Measurements from ENCODE around the gene ANKRD45. TPM values are rescaled to one million over a fixed set of nuclear protein-coding genes. Genes with fewer than 3 reads are reported as not detected.
A peak's percentile ranks its signal among the peaks of the same experiment; 100 is the strongest.
"Not testable (repeated sequence)": the region's sequence is repeated elsewhere in the genome, so short reads cannot be mapped to it uniquely, and the experiment has no call there.

The ANKRD45 gene, protein sequence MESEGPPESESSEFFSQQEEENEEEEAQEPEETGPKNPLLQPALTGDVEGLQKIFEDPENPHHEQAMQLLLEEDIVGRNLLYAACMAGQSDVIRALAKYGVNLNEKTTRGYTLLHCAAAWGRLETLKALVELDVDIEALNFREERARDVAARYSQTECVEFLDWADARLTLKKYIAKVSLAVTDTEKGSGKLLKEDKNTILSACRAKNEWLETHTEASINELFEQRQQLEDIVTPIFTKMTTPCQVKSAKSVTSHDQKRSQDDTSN
- not detected for polyA plus RNA-seq

DNA sequence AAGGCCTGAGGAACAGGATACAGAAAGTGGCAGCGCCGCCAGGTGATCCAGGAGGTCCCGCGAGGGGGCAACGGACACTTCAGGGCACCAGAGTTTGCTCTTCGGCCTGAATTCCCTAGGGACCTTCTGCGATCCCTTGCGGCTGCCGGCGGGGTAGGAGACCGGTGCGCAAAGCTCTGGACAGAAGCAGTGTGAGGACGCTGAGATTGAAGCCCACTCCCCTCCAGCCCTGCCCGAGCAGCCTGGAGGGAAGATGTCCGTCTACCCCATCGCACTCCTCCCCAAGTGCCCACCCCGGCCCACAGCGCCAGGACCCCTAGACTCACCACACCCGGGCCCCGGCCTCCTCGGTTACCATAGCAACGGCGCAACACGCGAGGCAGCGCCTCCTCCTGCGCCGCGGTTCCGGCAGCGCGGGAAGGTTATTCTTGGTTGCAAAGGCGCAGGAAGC lies at the start of gene ANKRD45:
ANKRD45 (minus strand) TSS at position 361 of the 451 bp plus-strand sequence. CDS start 10,433 bp downstream, outside the sequence.
- peak in 1 of 3 donors; percentile 6 for DNase-seq
- H3K4me1 Mint-ChIP-seq = peaks cover 9 to 12% of the 10 kb centered on the region in 2 donors
- peaks cover 8 to 20% (median 14%) of the 10 kb centered on the region in 3 donors for H3K27me3 Mint-ChIP-seq (ENCODE audit: low read depth in 3 of 3)
- peaks cover 0 to 4% (median 3%) of the 10 kb centered on the region in 3 donors for H3K36me3 Mint-ChIP-seq
- H3K9me3 Mint-ChIP-seq = peaks cover 0 to 2% (median 0%) of the 10 kb centered on the region in 6 donors
- H3K4me3 Mint-ChIP-seq = peak within 1 kb of the TSS in 1 of 5 donors; percentile 38
- H3K27ac Mint-ChIP-seq = no peak within 1 kb of the TSS

DNA sequence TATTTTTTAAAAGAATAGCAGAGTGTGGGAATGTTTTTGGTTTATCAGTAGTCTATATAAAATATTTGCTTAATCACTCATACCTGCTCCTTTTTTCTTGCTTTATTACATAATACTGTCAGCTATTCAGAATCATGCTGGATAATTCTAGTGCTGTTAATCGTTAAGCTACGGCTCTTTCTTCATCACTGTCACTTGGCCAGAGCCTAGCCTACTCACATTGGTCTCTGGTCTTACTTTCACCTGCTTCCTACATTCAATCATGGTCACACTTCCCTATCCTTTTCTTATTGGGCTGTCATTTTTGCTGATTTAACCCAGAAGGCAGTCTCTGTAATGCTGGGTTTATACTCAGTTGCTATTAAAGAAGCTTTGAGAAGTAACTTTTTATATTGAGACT lies 47.6 kb upstream of the ANKRD45 start:
- DNase-seq = no peak
- H3K27ac Mint-ChIP-seq = peak overlapping the region in 3 of 6 donors; percentile 47 to 55 (median 52)
- peak overlapping the region in 4 of 5 donors; percentile 4 to 76 (median 18) for H3K4me3 Mint-ChIP-seq

DNA sequence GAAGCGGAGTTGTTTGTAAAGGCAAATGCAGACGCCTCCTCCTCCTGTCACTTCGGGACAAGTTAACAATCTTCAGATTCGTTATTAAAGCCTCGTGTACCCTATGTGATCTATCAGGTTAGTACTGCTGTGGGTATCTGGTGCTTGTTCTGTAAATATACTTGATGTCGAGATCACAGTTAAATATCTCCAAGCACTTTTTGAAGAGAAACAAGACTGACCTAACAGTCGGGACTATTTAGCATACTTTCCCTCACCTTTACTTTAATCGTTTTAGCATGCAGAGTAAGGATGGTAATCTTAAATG lies 45.8 kb upstream of the ANKRD45 start:
- peaks cover 4 to 11% (median 7%) of the 10 kb centered on the region in 3 donors for H3K27me3 Mint-ChIP-seq (ENCODE audit: low read depth in 3 of 3)
- H3K9me3 Mint-ChIP-seq = no peaks in the 10 kb centered on the region
- peak overlapping the region; percentile 92 to 100 (median 95) for H3K4me3 Mint-ChIP-seq
- H3K27ac Mint-ChIP-seq = peak overlapping the region; percentile 91 to 98 (median 96)
- H3K4me1 Mint-ChIP-seq = peaks cover 28 to 46% of the 10 kb centered on the region in 2 donors
- DNase-seq = no peak
- H3K36me3 Mint-ChIP-seq = peaks cover 0 to 6% (median 2%) of the 10 kb centered on the region in 3 donors

More for the DNA sequence above, 47.6 kb upstream of the ANKRD45 start:
- Mint-ChIP-seq H3K4me1 (peaks cover 34 to 60% of the 10 kb centered on the region in 2 donors), H3K9me3 (no peaks in the 10 kb centered on the region), H3K27me3 (ENCODE audit: low read depth in 3 of 3) (peaks cover 0 to 4% (median 3%) of the 10 kb centered on the region in 3 donors), H3K36me3 (peaks cover 0 to 14% (median 5%) of the 10 kb centered on the region in 3 donors)

DNA sequence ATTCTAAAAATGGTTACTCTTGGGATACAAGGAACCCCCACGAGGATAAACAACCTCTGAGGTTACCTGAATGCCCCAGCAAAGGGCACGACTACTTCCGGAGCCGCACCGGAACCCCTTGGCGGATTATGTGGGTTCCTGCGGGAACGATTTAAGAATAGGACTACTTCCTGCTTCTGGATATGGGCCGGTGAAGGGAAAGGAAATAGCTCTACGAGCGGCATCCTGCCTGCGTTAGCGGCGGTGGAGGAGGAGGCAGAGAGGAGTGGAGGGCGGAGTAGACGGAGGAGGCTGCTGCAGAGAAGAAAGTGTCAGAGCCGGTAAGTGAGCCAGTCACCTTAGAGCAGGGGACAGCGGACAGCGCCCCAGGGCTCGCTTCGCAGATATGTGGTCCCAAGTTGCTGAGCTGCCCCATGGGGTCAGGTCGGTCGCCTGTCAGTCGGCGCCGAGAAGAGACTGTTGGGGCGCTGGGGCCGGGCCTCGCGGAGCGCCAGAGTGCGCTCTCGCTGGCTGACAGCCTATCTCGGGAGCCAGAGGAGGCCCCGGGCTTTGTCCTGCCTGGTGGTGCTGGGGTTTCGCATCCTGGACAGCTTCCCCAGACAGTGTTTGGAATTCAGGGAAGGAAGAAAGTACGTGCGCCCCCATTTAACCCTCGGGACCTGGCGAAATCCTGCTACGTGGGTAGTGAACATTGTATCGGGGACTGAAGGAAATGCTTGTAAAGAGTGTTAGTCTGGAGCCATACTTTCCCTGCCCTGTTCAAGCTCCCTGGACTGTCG lies 45.3 kb upstream of the ANKRD45 start, which contains the start of gene KLHL20:
KLHL20 (plus strand) TSS at position 223 of the 779 bp plus-strand sequence. CDS start 1,063 bp downstream, outside the sequence.
- peak within 1 kb of the TSS; percentile 92 to 100 (median 95) for H3K4me3 Mint-ChIP-seq
- H3K27me3 Mint-ChIP-seq (ENCODE audit: low read depth in 3 of 3) = peaks cover 6 to 13% (median 9%) of the 10 kb centered on the region in 3 donors
- H3K4me1 Mint-ChIP-seq = peaks cover 24 to 41% of the 10 kb centered on the region in 2 donors
- H3K27ac Mint-ChIP-seq = peak within 1 kb of the TSS; percentile 91 to 98 (median 96)
- H3K9me3 Mint-ChIP-seq = no peaks in the 10 kb centered on the region
- H3K36me3 Mint-ChIP-seq = peaks cover 0 to 4% (median 0%) of the 10 kb centered on the region in 3 donors
- DNase-seq = peak; percentile 85 to 91 (median 89)

DNA sequence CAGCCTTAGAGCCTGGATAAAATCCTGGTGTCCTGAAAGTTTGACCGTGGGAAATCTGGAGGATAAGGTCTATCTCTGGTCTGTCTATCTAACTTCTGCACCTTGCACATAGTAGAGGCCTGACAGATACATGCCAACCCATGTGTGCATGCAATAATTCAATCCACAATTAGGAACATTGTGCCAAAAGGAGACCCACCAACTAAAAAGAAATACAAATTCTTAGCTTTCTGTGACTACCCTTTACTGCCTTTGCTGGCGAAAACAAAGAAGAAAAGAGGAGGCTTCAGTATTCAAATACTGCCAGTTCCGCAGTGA lies 44.7 kb upstream of the ANKRD45 start:
- no peak for DNase-seq
- Mint-ChIP-seq H3K4me1 (peaks cover 24 to 37% of the 10 kb centered on the region in 2 donors), H3K27me3 (ENCODE audit: low read depth in 3 of 3) (peaks cover 7 to 17% (median 11%) of the 10 kb centered on the region in 3 donors), H3K4me3 (peak overlapping the region; percentile 92 to 100 (median 95)), H3K36me3 (peaks cover 0 to 4% (median 0%) of the 10 kb centered on the region in 3 donors), H3K9me3 (no peaks in the 10 kb centered on the region), H3K27ac (peak overlapping the region; percentile 91 to 98 (median 96))

DNA sequence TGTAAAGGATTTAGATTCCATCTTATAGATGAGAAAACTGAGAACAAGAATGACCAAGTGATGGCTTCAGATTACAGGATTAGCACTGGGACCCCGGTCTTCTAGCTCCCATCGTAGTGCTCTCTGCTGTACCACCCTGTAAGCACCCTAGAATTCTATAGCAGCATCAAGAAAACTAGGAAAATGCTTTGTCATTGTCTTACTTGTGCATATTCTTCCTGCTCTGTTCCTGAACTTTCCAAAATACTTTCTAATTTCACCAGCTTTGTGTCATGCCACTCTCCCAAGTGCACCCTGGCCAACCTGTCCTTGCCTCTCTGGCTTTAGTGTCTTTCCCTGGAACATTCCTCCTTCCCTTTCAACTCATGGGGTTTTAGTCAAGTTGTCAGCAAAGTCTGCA lies 39.1 kb upstream of the ANKRD45 start:
- no peak for DNase-seq
- Mint-ChIP-seq H3K4me1 (no peaks in the 10 kb centered on the region), H3K27me3 (ENCODE audit: low read depth in 3 of 3) (peaks cover 10 to 18% (median 18%) of the 10 kb centered on the region in 3 donors), H3K9me3 (no peaks in the 10 kb centered on the region), H3K4me3 (no peak overlapping the region), H3K27ac (no peak overlapping the region), H3K36me3 (no peaks in the 10 kb centered on the region)

DNA sequence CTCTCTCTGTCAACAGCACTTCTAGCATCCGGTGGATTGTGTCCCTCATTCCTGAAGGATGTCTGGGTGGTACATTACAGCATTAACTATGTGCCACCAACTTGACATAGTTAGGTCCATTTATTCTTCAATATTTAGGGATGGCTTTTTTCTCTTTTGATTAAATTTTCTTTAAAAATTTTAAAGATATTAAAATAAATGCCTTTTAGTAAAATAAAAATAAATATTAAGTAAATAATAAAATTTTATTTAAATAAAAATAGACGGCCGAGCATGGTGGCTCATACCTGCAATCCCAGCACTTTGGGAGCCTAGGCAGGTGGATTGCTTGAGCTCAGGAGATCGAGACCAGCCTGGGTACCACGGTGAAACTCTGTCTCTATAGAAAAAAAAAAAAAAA lies 35.5 kb upstream of the ANKRD45 start:
- no peaks in the 10 kb centered on the region for H3K4me1 Mint-ChIP-seq
- peaks cover 0 to 2% (median 0%) of the 10 kb centered on the region in 6 donors for H3K9me3 Mint-ChIP-seq
- H3K27me3 Mint-ChIP-seq (ENCODE audit: low read depth in 3 of 3) = peaks cover 7 to 13% (median 11%) of the 10 kb centered on the region in 3 donors
- no peak overlapping the region for H3K4me3 Mint-ChIP-seq
- H3K36me3 Mint-ChIP-seq = no peaks in the 10 kb centered on the region
- H3K27ac Mint-ChIP-seq = no peak overlapping the region
- DNase-seq = no peak

DNA sequence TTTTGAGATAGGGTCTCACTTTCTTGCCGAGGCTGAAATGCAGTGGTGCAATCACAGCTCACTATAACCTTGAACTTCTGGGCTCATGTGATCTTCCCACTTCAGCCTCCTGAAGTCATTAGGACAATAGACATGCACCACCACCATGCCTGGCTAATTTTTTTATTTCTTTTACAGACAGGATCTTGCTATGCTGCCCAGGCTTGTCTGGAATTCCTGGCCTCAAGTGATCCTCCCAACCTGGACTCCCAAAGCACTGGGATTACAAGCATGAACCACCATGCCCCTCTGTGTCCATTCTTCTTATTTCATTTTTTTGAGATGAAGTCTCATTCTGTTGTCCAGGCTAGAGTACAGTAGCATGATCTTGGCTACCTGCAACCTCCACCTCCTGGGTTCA lies 33.1 kb upstream of the ANKRD45 start:
- no peaks in the 10 kb centered on the region for H3K36me3 Mint-ChIP-seq
- H3K4me1 Mint-ChIP-seq = no peaks in the 10 kb centered on the region
- no peak overlapping the region for H3K4me3 Mint-ChIP-seq
- H3K27me3 Mint-ChIP-seq (ENCODE audit: low read depth in 3 of 3) = peaks cover 0 to 9% (median 6%) of the 10 kb centered on the region in 3 donors
- H3K9me3 Mint-ChIP-seq = peaks cover 0 to 2% (median 0%) of the 10 kb centered on the region in 6 donors
- no peak for DNase-seq
- H3K27ac Mint-ChIP-seq = no peak overlapping the region

DNA sequence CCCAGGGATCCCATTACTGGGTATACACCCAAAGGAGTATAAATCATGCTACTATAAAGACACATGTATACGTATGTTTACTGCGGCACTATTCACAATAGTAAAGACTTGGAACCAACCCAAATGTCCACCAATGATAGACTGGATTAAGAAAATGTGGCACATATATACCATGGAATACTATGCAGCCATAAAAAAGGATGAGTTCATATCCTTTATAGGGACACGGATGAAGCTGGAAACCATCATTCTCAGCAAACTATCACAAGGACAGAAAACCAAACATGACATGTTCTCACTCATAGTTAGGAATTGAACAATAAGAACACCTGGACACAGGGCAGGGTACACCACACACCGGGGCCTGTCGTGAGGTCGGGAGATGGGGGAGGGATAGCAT lies 31.6 kb upstream of the ANKRD45 start:
- H3K36me3 Mint-ChIP-seq, H3K27ac Mint-ChIP-seq, H3K4me1 Mint-ChIP-seq, DNase-seq, H3K9me3 Mint-ChIP-seq, H3K4me3 Mint-ChIP-seq: not testable (repeated sequence)
- H3K27me3 Mint-ChIP-seq (ENCODE audit: low read depth in 3 of 3) = peaks cover 0 to 17% (median 5%) of the 10 kb centered on the region in 3 donors

DNA sequence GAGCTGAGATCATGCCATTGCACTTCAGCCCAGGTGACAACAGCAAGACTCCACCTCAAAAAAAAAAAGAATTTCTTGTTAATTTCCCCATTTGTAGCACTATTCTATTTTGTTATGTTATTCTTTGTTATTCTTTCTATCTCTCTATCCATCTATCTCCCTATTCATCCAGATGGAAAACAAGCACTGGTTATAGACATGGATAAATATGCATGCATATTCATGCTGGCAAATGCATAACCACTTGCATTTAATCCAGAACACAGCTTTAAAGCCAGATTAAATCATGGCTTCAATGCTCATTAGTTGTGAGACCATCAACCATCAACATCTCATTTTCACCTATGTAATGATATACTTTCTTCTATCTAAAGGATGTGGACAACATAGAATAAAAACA lies 23.6 kb upstream of the ANKRD45 start:
- Mint-ChIP-seq H3K9me3 (peaks cover 0 to 5% (median 0%) of the 10 kb centered on the region in 6 donors), H3K36me3 (peaks cover 0 to 3% (median 0%) of the 10 kb centered on the region in 3 donors), H3K27ac (no peak overlapping the region), H3K27me3 (ENCODE audit: low read depth in 3 of 3) (peaks cover 2 to 19% (median 6%) of the 10 kb centered on the region in 3 donors), H3K4me3 (no peak overlapping the region), H3K4me1 (peaks cover 0 to 2% of the 10 kb centered on the region in 2 donors)
- DNase-seq = no peak

DNA sequence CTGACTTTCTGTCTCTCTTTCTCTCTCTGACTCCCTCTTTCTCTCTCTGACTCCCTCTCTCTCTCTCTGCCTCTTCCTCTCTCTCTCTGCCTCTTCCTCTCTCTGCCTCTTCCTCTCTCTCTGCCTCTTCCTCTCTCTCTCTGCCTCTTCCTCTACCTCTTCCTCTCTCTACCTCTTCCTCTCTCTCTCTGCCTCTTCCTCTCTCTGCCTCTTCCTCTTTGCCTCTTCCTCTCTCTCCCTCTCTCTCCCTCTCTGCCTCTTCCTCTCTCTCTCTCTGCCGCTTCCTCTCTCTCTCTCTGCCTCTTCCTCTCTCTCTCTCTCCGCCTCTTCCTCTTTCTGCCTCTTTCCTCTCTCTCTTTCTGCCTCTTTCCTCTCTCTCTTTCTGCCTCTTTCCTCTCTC lies 18.6 kb upstream of the ANKRD45 start:
- H3K9me3 Mint-ChIP-seq = peaks cover 0 to 2% (median 0%) of the 10 kb centered on the region in 6 donors
- H3K27me3 Mint-ChIP-seq (ENCODE audit: low read depth in 3 of 3) = peaks cover 0 to 10% (median 7%) of the 10 kb centered on the region in 3 donors
- peak overlapping the region in 2 of 6 donors; percentile 21 to 74 for H3K27ac Mint-ChIP-seq
- H3K4me3 Mint-ChIP-seq = no peak overlapping the region
- H3K4me1 Mint-ChIP-seq = peaks cover 0 to 2% of the 10 kb centered on the region in 2 donors
- DNase-seq = no peak
- H3K36me3 Mint-ChIP-seq = no peaks in the 10 kb centered on the region

DNA sequence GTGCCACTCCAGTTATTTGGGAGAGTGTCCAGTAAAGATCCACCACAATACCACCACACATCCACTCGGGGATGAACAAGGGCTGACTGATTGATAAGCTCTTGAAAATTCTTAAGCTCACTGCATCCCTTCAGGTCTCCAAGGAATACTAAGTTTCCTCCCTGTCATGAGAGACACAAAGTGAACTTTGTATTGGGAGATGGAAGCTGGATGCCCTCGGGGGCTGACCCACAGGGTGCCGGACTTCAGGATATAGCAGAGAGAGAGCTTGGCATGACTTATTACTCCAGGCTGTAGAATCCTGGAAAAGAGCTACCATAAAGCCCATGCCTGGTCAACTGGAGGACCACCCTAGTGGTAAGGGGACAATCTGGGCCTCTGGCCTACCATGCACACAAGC lies 15.5 kb upstream of the ANKRD45 start:
- H3K36me3 Mint-ChIP-seq, H3K4me3 Mint-ChIP-seq, H3K4me1 Mint-ChIP-seq, H3K9me3 Mint-ChIP-seq, H3K27ac Mint-ChIP-seq, DNase-seq: not testable (repeated sequence)
- peaks cover 2 to 11% (median 6%) of the 10 kb centered on the region in 3 donors for H3K27me3 Mint-ChIP-seq (ENCODE audit: low read depth in 3 of 3)

DNA sequence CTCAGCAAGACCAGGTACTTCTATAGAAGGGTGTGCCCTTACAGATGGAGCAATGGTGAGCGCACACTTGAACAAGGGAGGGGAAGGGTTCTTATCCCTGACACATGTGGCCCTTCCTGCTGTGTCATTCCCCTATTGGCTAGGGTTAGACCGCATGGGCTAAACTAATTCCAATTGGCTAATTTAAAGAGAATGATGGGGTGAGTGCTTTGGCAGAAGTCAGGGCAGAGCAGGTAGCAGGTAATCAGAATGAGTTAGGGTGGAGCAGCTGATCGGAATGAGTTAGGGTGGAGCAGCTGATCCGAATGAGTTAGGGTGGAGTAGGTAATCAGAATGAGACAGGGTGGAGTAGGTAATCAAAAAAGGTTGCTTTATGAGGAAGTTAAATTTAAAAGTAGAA lies 14.2 kb upstream of the ANKRD45 start:
- not testable (repeated sequence) for H3K36me3 Mint-ChIP-seq, H3K4me3 Mint-ChIP-seq, H3K4me1 Mint-ChIP-seq, H3K27ac Mint-ChIP-seq, H3K9me3 Mint-ChIP-seq, DNase-seq
- peaks cover 2 to 14% (median 9%) of the 10 kb centered on the region in 3 donors for H3K27me3 Mint-ChIP-seq (ENCODE audit: low read depth in 3 of 3)

DNA sequence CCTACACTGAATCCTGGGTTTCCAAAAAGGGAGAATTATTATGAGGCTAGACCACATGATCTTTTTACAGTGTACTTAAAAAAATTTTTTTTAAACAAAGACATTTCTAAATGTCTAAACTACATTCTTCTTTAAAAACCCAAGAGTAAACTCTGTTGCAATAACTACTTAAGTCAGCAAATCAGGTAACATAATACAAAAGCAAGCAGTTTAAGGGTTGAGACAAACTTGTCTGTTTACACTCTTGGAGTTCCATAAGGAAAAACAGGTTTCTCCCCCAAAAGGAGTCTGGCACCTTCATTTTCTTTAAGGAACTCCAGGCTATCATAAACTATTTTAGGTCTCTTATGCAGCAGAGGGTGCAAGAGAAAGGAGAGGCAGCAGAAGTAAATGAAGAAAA lies 12.5 kb upstream of the ANKRD45 start:
- Mint-ChIP-seq H3K4me1 (no peaks in the 10 kb centered on the region), H3K9me3 (peaks cover 0 to 4% (median 0%) of the 10 kb centered on the region in 6 donors), H3K4me3 (no peak overlapping the region), H3K27ac (no peak overlapping the region), H3K36me3 (peaks cover 0 to 4% (median 0%) of the 10 kb centered on the region in 3 donors), H3K27me3 (ENCODE audit: low read depth in 3 of 3) (peaks cover 2 to 12% (median 6%) of the 10 kb centered on the region in 3 donors)
- no peak for DNase-seq
